Psoas muscle (tissue), 8 donors: ENCODE measurements around the gene SMARCA2. TPM values are rescaled to one million over a fixed set of nuclear protein-coding genes. Genes with fewer than 3 reads are reported as not detected.

Experiments
- ATAC-seq, 4 donors: fragments of 200-7000 bp; cut with Tn5 transposase; one replicate each; pipeline ENCODE4 v1.9.1; 2020; ENCODE audit warnings: moderate library complexity in 3 of 4, mild to moderate bottlenecking in 2 of 4
- DNase-seq, 2 donors: peaks; one replicate each; pipeline ENCODE4 v3.0.0-alpha.2; 2020
- H3K27ac ChIP-seq: fragments of 200-600 bp; one replicate; pipeline ENCODE4 v1.8.0; 2022
- H3K27me3 ChIP-seq, 3 donors: fragments of 200-600 bp in 1 of 3; one replicate each; pipeline versions ENCODE4 v1.6.1 to v1.8.0; 2013 to 2022; ENCODE audit warnings: low read length in 2 of 3, mild to moderate bottlenecking in 2 of 3, moderate library complexity in 1 of 3; ENCODE audit not compliant: insufficient read depth in 3 of 3
- H3K36me3 ChIP-seq, 2 donors: fragments of 200-600 bp in 1 of 2; one replicate each; pipeline versions ENCODE4 v1.6.1 to v1.8.0; 2013 to 2022; ENCODE audit warnings: low read depth in 1 of 2, mild to moderate bottlenecking in 1 of 2, moderate library complexity in 1 of 2; ENCODE audit not compliant: insufficient read depth in 1 of 2
- H3K4me1 ChIP-seq: fragments of 200-600 bp; one replicate; pipeline ENCODE4 v1.8.0; 2022
- H3K4me3 ChIP-seq: fragments of 200-600 bp; one replicate; pipeline ENCODE4 v1.8.0; 2022; ENCODE audit warnings: mild to moderate bottlenecking
- H3K9me3 ChIP-seq: fragments of 200-600 bp; one replicate; pipeline ENCODE4 v1.8.0; 2022
- CTCF ChIP-seq: fragments of 200-600 bp; IDR thresholded peaks from one replicate; pipeline ENCODE4 v1.8.0; 2022; ENCODE audit warnings: antibody characterized with exemption
- WGBS, 3 donors: extraction: QIAGEN DNeasy Blood & Tissue Kit; methylation state at CpG; one replicate each; pipeline versions ENCODE4 v1.1.6 to v1.1.7; 2013; 5-methylcytosine and 5-hydroxymethylcytosine counted together
- intact Hi-C, 2 donors: fragments of 100-400 bp; cut with DNase I; formaldehyde crosslinking; loops; one replicate each; pipeline versions ENCODE4 v1.11.0 to v1.14.2; 2022
- polyA plus RNA-seq, 3 donors: library from polyadenylated mRNA; stranded (reverse); fragments of 200-250 nt; gene quantifications; one replicate each; pipeline ENCODE4 v1.2.3, GENCODE V29; 2013
- total RNA-seq, 4 donors: library from RNA; stranded (reverse); fragmentation: NEBNext Ultra II Directional in 2 of 4; extraction: Animal tissue kit (Norgen Biotek cat#: 25700) in 2 of 4; gene quantifications; one replicate each; pipeline versions ENCODE4 v1.2.1 to v1.2.4, GENCODE V29; 2021 to 2023
- donor health status: healthy with polysubstance abuse.
- donor health status: DM: no; HTN: no; CAD: no; lungs with moderate emphysema.
- donor health status: Bipolar disorder and iron deficiency.
- donor health status: healthy.
- donor health status: DM: yes; HTN: yes; CAD: no.
- donor health status: DM: no; HTN: no; CAD: no.
- donor health status: DM: no; HTN: no; CAD: no.
- donor health status: DM: yes; HTN: yes; CAD: no.

SMARCA2 gene
- total and polyA plus RNA-seq, 7 donors, result 13.8 to 97.2 (median 64.6) TPM

DNA sequence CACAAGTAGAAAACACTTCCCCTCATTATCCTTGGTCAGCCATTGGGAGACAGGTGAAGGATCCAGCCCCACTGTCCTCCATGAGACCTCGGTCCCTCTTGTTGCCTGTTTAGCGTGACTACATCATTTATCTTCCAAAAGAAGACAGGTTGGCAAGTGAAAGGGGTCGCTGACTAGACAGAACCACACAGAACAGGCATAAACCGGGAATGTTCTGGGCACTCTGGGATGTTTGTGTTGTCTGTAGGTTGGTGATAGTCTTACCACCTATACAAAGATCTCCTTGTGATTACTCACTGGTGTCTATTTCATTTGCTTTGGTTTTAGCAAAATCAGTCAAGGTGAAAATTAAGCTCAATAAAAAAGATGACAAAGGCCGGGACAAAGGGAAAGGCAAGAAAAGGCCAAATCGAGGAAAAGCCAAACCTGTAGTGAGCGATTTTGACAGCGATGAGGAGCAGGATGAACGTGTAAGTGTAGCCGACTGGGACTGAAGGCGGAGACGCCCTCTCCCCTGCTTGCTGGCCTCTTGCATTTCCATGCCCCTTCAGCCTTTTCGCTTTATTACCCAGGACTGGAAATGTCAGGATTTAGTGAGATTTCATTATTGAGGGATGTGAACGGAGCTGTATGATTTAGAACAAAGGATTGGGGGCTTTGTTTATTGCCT is 175.9 kb downstream of the SMARCA2 start:
- Histone ChIP-seq H3K27ac (no peak overlapping the region), H3K4me3 (no peak overlapping the region), H3K27me3 (no peaks in the 10 kb centered on the region), H3K4me1 (no peaks in the 10 kb centered on the region), H3K36me3 (peaks cover 2 to 76% of the 10 kb centered on the region in 2 donors), H3K9me3 (no peaks in the 10 kb centered on the region)
- TF ChIP-seq CTCF, result no peak
- no peak for DNase-seq
- no peak for ATAC-seq
- intact Hi-C loops, result no loop called here
- WGBS, 3 donors, result 90 to 92% (median 91%) methylated on average over 14 of the region's 14 CpGs

GRCh38 chr9:2191609-2191972 is 176.4 kb downstream of the SMARCA2 start:
- 60 to 75% (median 64%) methylated on average over 4 of the region's 4 CpGs for WGBS, 3 donors
- Histone ChIP-seq H3K4me1 (no peaks in the 10 kb centered on the region), H3K36me3 (peaks cover 2 to 71% of the 10 kb centered on the region in 2 donors), H3K9me3 (no peaks in the 10 kb centered on the region), H3K4me3 (no peak overlapping the region), H3K27ac (no peak overlapping the region), H3K27me3 (no peaks in the 10 kb centered on the region)
- no peak for TF ChIP-seq CTCF
- DNase-seq, result no peak
- ATAC-seq, result no peak
- intact Hi-C loops, result no loop called here

GRCh38 chr9:2192356-2192979 is 177.3 kb downstream of the SMARCA2 start:
- ATAC-seq (no peak), DNase-seq (no peak)
- H3K36me3 ChIP-seq, result peaks cover 2 to 62% of the 10 kb centered on the region in 2 donors
- 72 to 87% (median 79%) methylated on average over 5 of the region's 5 CpGs for WGBS, 3 donors
- no peak overlapping the region for H3K27ac ChIP-seq
- no peaks in the 10 kb centered on the region for H3K9me3 ChIP-seq
- H3K27me3 ChIP-seq, result no peaks in the 10 kb centered on the region
- TF ChIP-seq CTCF, result no peak
- intact Hi-C loops, result no loop called here
- no peaks in the 10 kb centered on the region for H3K4me1 ChIP-seq
- H3K4me3 ChIP-seq, result no peak overlapping the region

- no peak overlapping the region for H3K4me3 ChIP-seq
- no peak for ATAC-seq
- no peaks in the 10 kb centered on the region for H3K9me3 ChIP-seq
- H3K36me3 ChIP-seq, result peaks cover 2 to 54% of the 10 kb centered on the region in 2 donors
- no peak for TF ChIP-seq CTCF
- no peak for DNase-seq
- no peaks in the 10 kb centered on the region for H3K4me1 ChIP-seq
- H3K27ac ChIP-seq, result no peak overlapping the region
- intact Hi-C loops, result no loop called here
- 77 to 79% (median 79%) methylated on average over 2 of the region's 2 CpGs for WGBS, 3 donors
- H3K27me3 ChIP-seq, result no peaks in the 10 kb centered on the region
These were observed 178.4 kb downstream of the SMARCA2 start for GRCh38 chr9:2193552-2193951.
